Transverse colon (tissue), 4 donors: ENCODE measurements around the gene ANKRD12. TPM values are rescaled to one million over a fixed set of nuclear protein-coding genes. Genes with fewer than 3 reads are reported as not detected.

ENCODE experiments used
- DNase-seq: peaks from one replicate; pipeline ENCODE4 v3.0.0-alpha.2; 2019
- H3K27ac ChIP-seq, 4 donors: fragments of 200-600 bp; sonication (generic); 2 replicates each; pipeline ENCODE4 v1.5.1; 2016 to 2018; ENCODE audit warnings: inconsistent platforms in 4 of 4
- H3K27me3 ChIP-seq: fragments of 200-600 bp; sonication (generic); 2 replicates; pipeline ENCODE4 v1.5.1; 2017; ENCODE audit warnings: inconsistent platforms
- H3K36me3 ChIP-seq, 4 donors: fragments of 200-600 bp; sonication (generic); 2 replicates each; pipeline ENCODE4 v1.5.1; 2017 to 2019; ENCODE audit warnings: inconsistent platforms in 4 of 4
- H3K4me1 ChIP-seq, 4 donors: fragments of 200-600 bp; sonication (generic); 2 replicates each; pipeline ENCODE4 v1.5.1; 2017 to 2020; ENCODE audit warnings: inconsistent platforms in 4 of 4
- H3K4me3 ChIP-seq, 4 donors: fragments of 200-600 bp; sonication (generic); 1 replicate in 1 of 4; 2 replicates in 3 of 4; pipeline versions ENCODE4 v1.5.1 to v1.6.1; 2017 to 2019; ENCODE audit warnings: inconsistent platforms in 4 of 4
- H3K9me3 ChIP-seq, 2 donors: fragments of 200-600 bp; sonication (generic); 2 replicates each; pipeline ENCODE4 v1.5.1; 2017 to 2019; ENCODE audit warnings: inconsistent platforms in 2 of 2
- CTCF ChIP-seq, 5 experiments: fragments of 200-600 bp in 3 of 5; fragments of 450-650 bp in 2 of 5; sonication (generic) in 3 of 5; IDR thresholded peaks; 1 replicate in 2 of 5; 2 replicates in 3 of 5; pipeline ENCODE4 v1.5.1; 2016 to 2017; ENCODE audit warnings: antibody characterized with exemption in 5 of 5, inconsistent platforms in 3 of 5, mild to moderate bottlenecking in 2 of 5, moderate library complexity in 1 of 5
- EP300 ChIP-seq: sonication (generic); formaldehyde crosslinking; IDR thresholded peaks from one replicate; pipeline ENCODE4 v1.6.1; 2017; ENCODE audit warnings: antibody characterized with exemption, low read depth
- POLR2A ChIP-seq: fragments of 450-650 bp; IDR thresholded peaks from one replicate; pipeline ENCODE4 v1.6.1; 2016; ENCODE audit warnings: antibody characterized with exemption, mild to moderate bottlenecking, moderate library complexity
- POLR2AphosphoS5 ChIP-seq, 3 donors: sonication (generic); formaldehyde crosslinking; IDR thresholded peaks; one replicate each; pipeline ENCODE4 v1.6.1; 2016; ENCODE audit warnings: antibody characterized with exemption in 3 of 3
- WGBS, 2 donors: methylation state at CpG; one replicate each; pipeline ENCODE4 v1.1.5; 2018; ENCODE audit warnings: low coverage in 1 of 2; 5-methylcytosine and 5-hydroxymethylcytosine counted together
- in situ Hi-C, 4 donors: fragments of 200-750 bp; cut with MboI; loops; one replicate each; pipeline versions ENCODE4 v1.15.0 to v1.15.1; 2017; ENCODE audit warnings: low sequenced_read_pairs in 3 of 4, low pct_ligation_motif_present in 1 of 4, low pct_unique_long_range_greater_than_20kb in 1 of 4
- intact Hi-C: fragments of 100-400 bp; cut with DNase I; formaldehyde crosslinking; loops from one replicate; pipeline ENCODE4 v1.15.1; 2023; ENCODE audit warnings: low total_unique reads
- total RNA-seq, 4 donors: library from RNA; depleted of rRNA; stranded (reverse); fragments of >200 nt; gene quantifications; one replicate each; pipeline ENCODE4 v1.1.0, GENCODE V29; 2016

ANKRD12 gene
- total RNA-seq, 4 donors from 2014 or later, result 17.5 to 91.8 (median 59.1) TPM

- H3K4me1 ChIP-seq, result no peaks in the 10 kb centered on the region
- no peak for TF ChIP-seq EP300
- TF ChIP-seq CTCF (IDR thresholded peaks at IDR 0.05), result no peak
- no peak for TF ChIP-seq POLR2A
- no peak for TF ChIP-seq POLR2AphosphoS5 (IDR thresholded peaks at IDR 0.05)
- in situ Hi-C loops (no loop called here), intact Hi-C loops (no loop called here)
- H3K27ac ChIP-seq, result no peak overlapping the region
- no peaks in the 10 kb centered on the region for H3K27me3 ChIP-seq
- WGBS, 2 donors, result 79 to 85% methylated on average over 3 of the region's 3 CpGs
- no peak for DNase-seq
- H3K36me3 ChIP-seq, result no peaks in the 10 kb centered on the region
- H3K9me3 ChIP-seq, result peaks cover 0 to 11% of the 10 kb centered on the region in 2 donors
- no peak overlapping the region for H3K4me3 ChIP-seq
Observed at GRCh38 chr18:9323750-9324445, 187.3 kb downstream of the ANKRD12 start.

- no peak overlapping the region for H3K4me3 ChIP-seq
- WGBS, 2 donors, result 46 to 78% methylated on average over 2 of the region's 2 CpGs
- no peaks in the 10 kb centered on the region for H3K36me3 ChIP-seq
- no peaks in the 10 kb centered on the region for H3K27me3 ChIP-seq
- no peaks in the 10 kb centered on the region for H3K4me1 ChIP-seq
- in situ Hi-C loops, result loop anchor here (25.0 kb wide), 3 partner anchors 187 to 263 kb away; no protein-coding TSS in a partner anchor
- no peak overlapping the region for H3K27ac ChIP-seq
- TF ChIP-seq CTCF (IDR thresholded peaks at IDR 0.05) (no peak), EP300 (no peak), POLR2AphosphoS5 (IDR thresholded peaks at IDR 0.05) (no peak), POLR2A (no peak)
- intact Hi-C loops, result no loop called here
- no peak for DNase-seq
- H3K9me3 ChIP-seq, result peaks cover 0 to 10% of the 10 kb centered on the region in 2 donors
Observed at GRCh38 chr18:9325716-9326115, 189.1 kb downstream of the ANKRD12 start.

GRCh38 chr18:9328776-9329175 is 192.2 kb downstream of the ANKRD12 start:
- Histone ChIP-seq H3K9me3 (peaks cover 0 to 10% of the 10 kb centered on the region in 2 donors), H3K36me3 (no peaks in the 10 kb centered on the region), H3K27me3 (no peaks in the 10 kb centered on the region), H3K4me1 (peaks cover 0 to 5% (median 2%) of the 10 kb centered on the region in 4 donors), H3K27ac (no peak overlapping the region), H3K4me3 (no peak overlapping the region)
- intact Hi-C loops (no loop called here), in situ Hi-C loops (loop anchor here (25.0 kb wide), 3 partner anchors 184 to 266 kb away; no protein-coding TSS in a partner anchor)
- TF ChIP-seq CTCF (IDR thresholded peaks at IDR 0.05), result no peak
- WGBS, 2 donors, result 86 to 88% methylated on average over 2 of the region's 2 CpGs
- no peak for DNase-seq

GRCh38 chr18:9329471-9329870 is 192.9 kb downstream of the ANKRD12 start:
- Histone ChIP-seq H3K36me3 (no peaks in the 10 kb centered on the region), H3K4me3 (no peak overlapping the region), H3K4me1 (peaks cover 0 to 6% (median 3%) of the 10 kb centered on the region in 4 donors), H3K9me3 (peaks cover 0 to 10% of the 10 kb centered on the region in 2 donors), H3K27me3 (no peaks in the 10 kb centered on the region), H3K27ac (no peak overlapping the region)
- WGBS, 2 donors, result 49 to 64% methylated on average over 1 of the region's 1 CpG
- no peak for DNase-seq
- in situ Hi-C loops, result loop anchor here (25.0 kb wide), 3 partner anchors 183 to 267 kb away; no protein-coding TSS in a partner anchor
- intact Hi-C loops, result no loop called here
- TF ChIP-seq EP300, result no peak
- no peak for TF ChIP-seq POLR2A
- no peak for TF ChIP-seq CTCF (IDR thresholded peaks at IDR 0.05)
- no peak for TF ChIP-seq POLR2AphosphoS5 (IDR thresholded peaks at IDR 0.05)
